ENCODE results near the gene APOC4. TPM values are rescaled to one million over a fixed set of nuclear protein-coding genes. Genes with fewer than 3 reads are reported as not detected.
A peak's percentile ranks its signal among the peaks of the same experiment; 100 is the strongest.
"Not testable (repeated sequence)": the region's sequence is repeated elsewhere in the genome, so short reads cannot be mapped to it uniquely, and the experiment has no call there.

The APOC4 gene
- total and polyA plus RNA-seq, 4 donors, result 1.0 to 420 (median 275) TPM

DNA sequence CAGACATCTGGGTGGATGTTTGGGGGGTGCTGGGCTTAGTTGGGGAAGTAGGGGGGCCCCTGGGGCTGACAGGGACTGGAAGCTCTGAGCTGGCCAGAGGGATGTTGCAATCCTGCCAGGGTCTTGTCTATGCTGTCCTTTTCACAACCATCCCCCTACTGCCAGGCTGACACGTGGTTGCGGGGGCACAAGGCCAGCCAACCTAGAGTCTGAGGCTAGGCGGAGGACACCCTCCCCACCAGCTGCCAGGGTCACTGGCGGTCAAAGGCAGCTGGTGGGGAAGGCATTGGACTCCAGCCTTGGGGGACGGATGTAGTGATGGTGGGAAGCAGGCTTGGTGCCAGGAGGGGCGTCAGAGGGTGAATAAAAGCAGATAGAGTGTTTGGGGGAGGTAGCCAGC lies 29.2 kb upstream of the APOC4 start:
- Histone ChIP-seq H3K4me3 (ENCODE audit: low read depth in 1 of 3, low read length in 3 of 3) (peak overlapping the region in 1 of 3 donors; percentile 4), H3K9ac (ENCODE audit: low read depth in 1 of 2, low read length in 2 of 2) (no peak overlapping the region), H3K27me3 (ENCODE audit: control insufficient read depth in 4 of 4, insufficient read depth in 4 of 4, low read length in 3 of 4) (no peaks in the 10 kb centered on the region), H3K36me3 (ENCODE audit: control insufficient read depth in 4 of 4, insufficient read depth in 3 of 4, low read depth in 1 of 4, low read length in 3 of 4) (no peaks in the 10 kb centered on the region), H3K9me3 (ENCODE audit: control insufficient read depth in 4 of 4, low read length in 3 of 4) (no peaks in the 10 kb centered on the region), H3K27ac (ENCODE audit: low read depth in 1 of 2, low read length in 2 of 2) (peak overlapping the region; percentile 90 to 93), H3K4me1 (ENCODE audit: control insufficient read depth in 4 of 4, insufficient read depth in 4 of 4, low read length in 3 of 4) (peaks cover 3 to 58% (median 37%) of the 10 kb centered on the region in 4 donors)
- peak; percentile 63 for DNase-seq (ENCODE audit: low spot score)
- 26% methylated on average over 6 of the region's 6 CpGs for WGBS
- TF ChIP-seq REST (IDR thresholded peaks at IDR 0.05) (peak; percentile 55), MAX (IDR thresholded peaks at IDR 0.05) (peak; percentile 66), GABPA (IDR thresholded peaks at IDR 0.05 in 1 of 2, conservative IDR thresholded peaks at IDR 0.05 in 1 of 2) (no peak), FOXA1 (IDR thresholded peaks at IDR 0.05) (no peak), EGR1 (IDR thresholded peaks at IDR 0.05; ENCODE audit: low read depth in 2 of 2) (peak in 1 of 2 donors; percentile 71), SP1 (IDR thresholded peaks at IDR 0.05) (peak; percentile 79), RAD21 (IDR thresholded peaks at IDR 0.05) (peak; percentile 28 to 51), JUND (IDR thresholded peaks at IDR 0.05) (peak in 1 of 2 donors; percentile 55), RXRA (IDR thresholded peaks at IDR 0.05) (peak; percentile 95 to 96), HNF4A (conservative IDR thresholded peaks at IDR 0.05) (peak; percentile 63 to 76)
- TF ChIP-seq, protein P1, sequence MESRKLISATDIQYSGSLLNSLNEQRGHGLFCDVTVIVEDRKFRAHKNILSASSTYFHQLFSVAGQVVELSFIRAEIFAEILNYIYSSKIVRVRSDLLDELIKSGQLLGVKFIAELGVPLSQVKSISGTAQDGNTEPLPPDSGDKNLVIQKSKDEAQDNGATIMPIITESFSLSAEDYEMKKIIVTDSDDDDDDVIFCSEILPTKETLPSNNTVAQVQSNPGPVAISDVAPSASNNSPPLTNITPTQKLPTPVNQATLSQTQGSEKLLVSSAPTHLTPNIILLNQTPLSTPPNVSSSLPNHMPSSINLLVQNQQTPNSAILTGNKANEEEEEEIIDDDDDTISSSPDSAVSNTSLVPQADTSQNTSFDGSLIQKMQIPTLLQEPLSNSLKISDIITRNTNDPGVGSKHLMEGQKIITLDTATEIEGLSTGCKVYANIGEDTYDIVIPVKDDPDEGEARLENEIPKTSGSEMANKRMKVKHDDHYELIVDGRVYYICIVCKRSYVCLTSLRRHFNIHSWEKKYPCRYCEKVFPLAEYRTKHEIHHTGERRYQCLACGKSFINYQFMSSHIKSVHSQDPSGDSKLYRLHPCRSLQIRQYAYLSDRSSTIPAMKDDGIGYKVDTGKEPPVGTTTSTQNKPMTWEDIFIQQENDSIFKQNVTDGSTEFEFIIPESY (IDR thresholded peaks at IDR 0.05), result peak; percentile 28

- H3K36me3 ChIP-seq (ENCODE audit: control insufficient read depth in 4 of 4, insufficient read depth in 3 of 4, low read depth in 1 of 4, low read length in 3 of 4); H3K9me3 ChIP-seq (ENCODE audit: control insufficient read depth in 4 of 4, low read length in 3 of 4); DNase-seq (ENCODE audit: low spot score); H3K27me3 ChIP-seq (ENCODE audit: control insufficient read depth in 4 of 4, insufficient read depth in 4 of 4, low read length in 3 of 4): not testable (repeated sequence)
- peak overlapping the region; percentile 8 to 54 (median 40) for H3K4me3 ChIP-seq (ENCODE audit: low read depth in 1 of 3, low read length in 3 of 3)
- 25% methylated on average over 23 of the region's 23 CpGs for WGBS
- H3K27ac ChIP-seq (ENCODE audit: low read depth in 1 of 2, low read length in 2 of 2), result peak overlapping the region; percentile 90 to 93
- peaks cover 3 to 49% (median 31%) of the 10 kb centered on the region in 4 donors for H3K4me1 ChIP-seq (ENCODE audit: control insufficient read depth in 4 of 4, insufficient read depth in 4 of 4, low read length in 3 of 4)
- H3K9ac ChIP-seq (ENCODE audit: low read depth in 1 of 2, low read length in 2 of 2), result peak overlapping the region; percentile 62 to 68
These were observed 28.3 kb upstream of the APOC4 start for GRCh38 chr19:44913512-44914432.

Measured in liver (tissue), 9 donors.